GM18861 (cell line): ENCODE data around the gene MPV17L2.
A peak's percentile ranks its signal among the peaks of the same experiment; 100 is the strongest.

ENCODE experiments used
- ATAC-seq: cut with Tn5 transposase; IDR thresholded peaks from one replicate; pipeline ENCODE4 v1.9.1; 2021; ENCODE audit not compliant: unreplicated experiment

Gene MPV17L2

GRCh38 chr19:18160493-18160970 is 32.5 kb upstream of the MPV17L2 start:
- no peak for ATAC-seq

- ATAC-seq: peak; percentile 70
Measured at GRCh38 chr19:18160971-18161635, 31.9 kb upstream of the MPV17L2 start.

- no peak for ATAC-seq
Measured at GRCh38 chr19:18161636-18162002, 31.4 kb upstream of the MPV17L2 start.

DNA sequence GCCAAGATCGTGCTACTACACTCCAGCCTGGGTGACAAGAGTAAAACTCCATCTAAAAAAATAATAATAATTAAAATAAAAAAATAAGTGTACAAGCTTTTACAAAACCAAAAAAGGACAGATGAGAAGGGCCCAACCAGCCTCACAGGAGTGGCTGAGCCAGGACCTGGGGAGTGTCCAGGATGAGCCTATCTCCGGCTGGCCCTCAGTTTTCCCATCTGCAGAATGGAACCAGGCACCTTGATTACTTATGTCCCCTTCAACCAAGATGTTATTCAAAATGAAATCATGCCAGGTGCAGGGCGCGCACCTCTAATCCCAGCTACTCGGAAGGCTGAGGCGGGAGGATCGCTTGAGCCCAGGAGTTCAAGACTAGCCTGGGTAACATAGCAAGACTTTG is 28.9 kb upstream of the MPV17L2 start:
- no peak for ATAC-seq

- ATAC-seq: no peak
Measured at GRCh38 chr19:18165794-18166544, 27.0 kb upstream of the MPV17L2 start.

DNA sequence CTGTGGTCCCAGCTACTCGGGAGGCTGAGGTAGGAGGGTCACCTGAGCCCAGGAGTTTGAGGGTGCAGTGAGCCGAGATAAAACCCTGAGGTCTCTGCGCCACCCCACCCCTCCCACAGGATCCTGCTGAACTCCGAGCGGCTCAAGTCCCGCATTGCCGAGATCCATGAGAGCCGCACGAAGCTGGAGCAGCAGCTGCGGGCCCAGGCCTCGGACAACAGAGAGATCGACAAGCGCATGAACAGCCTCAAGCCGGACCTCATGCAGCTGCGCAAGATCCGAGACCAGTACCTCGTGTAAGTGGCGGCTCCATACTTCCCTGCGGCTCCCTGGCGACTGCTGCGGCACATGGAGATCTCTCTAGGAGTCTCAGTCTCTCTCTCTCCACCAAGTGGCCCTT is 26.0 kb upstream of the MPV17L2 start:
- ATAC-seq: no peak

- no peak for ATAC-seq
Measured at GRCh38 chr19:18167975-18168645, 24.9 kb upstream of the MPV17L2 start.

GRCh38 chr19:18168673-18169381 is 24.2 kb upstream of the MPV17L2 start:
- ATAC-seq: no peak

- ATAC-seq: peak; percentile 28
Measured at GRCh38 chr19:18170714-18171255, 22.2 kb upstream of the MPV17L2 start.

GRCh38 chr19:18171605-18172327 is 21.3 kb upstream of the MPV17L2 start:
- no peak for ATAC-seq

DNA sequence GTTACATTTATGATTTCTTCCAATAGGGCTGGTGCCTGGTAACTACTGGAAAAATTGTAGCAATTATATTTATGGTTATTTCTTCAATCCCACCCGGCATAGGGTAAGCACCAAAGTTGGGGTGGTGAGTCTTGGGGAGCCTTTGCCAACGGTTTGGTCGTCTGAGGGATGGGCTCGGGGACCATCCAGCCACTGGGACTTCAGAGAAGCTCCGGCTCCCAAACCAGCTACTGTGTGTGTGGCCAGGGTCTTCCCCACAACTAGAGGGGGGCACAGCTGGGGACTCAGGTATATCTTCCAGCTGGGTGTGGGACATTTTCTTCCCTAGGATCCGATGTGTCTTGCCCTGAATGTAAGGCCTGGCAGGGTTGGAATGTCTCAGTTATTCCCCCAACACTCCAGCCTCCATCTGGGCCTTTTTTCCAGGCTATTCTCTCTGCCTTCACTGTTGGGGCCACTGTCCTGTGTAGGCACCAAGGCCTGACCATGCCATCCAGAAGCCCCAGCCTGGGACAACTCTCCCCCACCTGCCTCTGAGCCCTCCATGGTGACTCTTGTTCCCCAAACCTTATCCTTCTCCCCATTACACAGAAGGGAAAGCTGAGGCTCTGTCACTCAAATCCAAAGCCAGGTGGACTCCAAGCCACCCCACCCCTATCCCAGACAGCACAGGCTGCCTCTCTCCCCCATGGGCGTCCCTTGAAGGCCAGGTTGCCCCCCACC is 20.5 kb upstream of the MPV17L2 start:
- no peak for ATAC-seq

DNA sequence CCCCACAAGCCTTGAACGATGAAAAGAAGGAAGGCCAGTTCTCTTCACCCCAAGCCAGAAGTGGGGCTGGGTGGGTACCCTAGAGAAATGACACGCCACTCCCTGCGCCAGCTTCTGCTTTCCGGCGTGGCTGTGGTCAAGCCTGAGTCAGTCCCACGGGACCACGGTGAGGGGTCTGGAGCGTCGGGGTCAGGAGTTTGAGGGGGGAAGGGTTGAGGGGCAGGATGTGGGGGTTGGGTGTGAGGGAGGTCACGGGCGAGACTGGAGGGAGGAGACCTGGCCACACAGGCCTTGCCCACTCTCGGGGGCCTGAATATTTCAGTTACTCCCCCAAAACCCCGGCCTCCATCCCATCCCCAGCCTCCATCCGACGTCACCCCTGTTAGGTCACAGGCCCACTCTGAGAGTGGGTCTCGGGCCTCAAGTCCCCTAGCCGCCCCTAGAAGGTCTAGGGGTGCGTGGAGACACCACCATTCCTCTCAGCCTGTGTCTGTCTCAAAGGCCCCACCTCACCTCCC is 19.9 kb upstream of the MPV17L2 start:
- peak; percentile 1 for ATAC-seq

DNA sequence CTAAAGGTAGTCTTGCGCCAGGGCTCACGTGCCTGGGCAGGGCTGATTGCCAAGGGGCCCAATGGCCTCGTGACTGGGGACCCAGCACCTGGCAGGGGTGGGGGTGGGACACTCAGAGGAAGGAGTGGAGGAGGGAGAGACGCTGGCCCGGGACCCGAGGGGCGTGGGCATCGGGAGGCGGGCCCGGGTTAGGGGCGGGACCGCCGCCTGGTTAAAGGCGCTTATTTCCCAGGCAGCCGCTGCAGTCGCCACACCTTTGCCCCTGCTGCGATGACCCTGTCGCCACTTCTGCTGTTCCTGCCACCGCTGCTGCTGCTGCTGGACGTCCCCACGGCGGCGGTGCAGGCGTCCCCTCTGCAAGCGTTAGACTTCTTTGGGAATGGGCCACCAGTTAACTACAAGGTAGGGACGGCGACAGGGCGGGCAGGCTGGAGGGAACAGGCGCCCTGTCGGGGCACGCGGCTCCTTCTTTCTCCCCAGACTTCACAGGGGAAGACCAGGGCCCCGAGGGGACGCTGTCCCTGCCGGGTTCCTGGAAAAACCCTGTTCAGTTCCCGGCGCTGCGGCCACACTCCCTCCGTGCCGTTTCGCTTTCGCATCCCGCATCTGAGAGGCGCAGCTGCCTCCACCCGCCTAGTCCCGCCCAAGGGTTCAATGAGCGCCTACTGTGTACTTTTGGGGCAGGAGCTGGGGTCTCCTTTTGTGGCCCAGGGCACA is 19.3 kb upstream of the MPV17L2 start, which contains the start of gene IFI30:
Gene IFI30 (plus strand): TSS at position 242 of the 717 bp plus-strand sequence. CDS start 29 bp downstream, at position 271.
- ATAC-seq: peak; percentile 38

DNA sequence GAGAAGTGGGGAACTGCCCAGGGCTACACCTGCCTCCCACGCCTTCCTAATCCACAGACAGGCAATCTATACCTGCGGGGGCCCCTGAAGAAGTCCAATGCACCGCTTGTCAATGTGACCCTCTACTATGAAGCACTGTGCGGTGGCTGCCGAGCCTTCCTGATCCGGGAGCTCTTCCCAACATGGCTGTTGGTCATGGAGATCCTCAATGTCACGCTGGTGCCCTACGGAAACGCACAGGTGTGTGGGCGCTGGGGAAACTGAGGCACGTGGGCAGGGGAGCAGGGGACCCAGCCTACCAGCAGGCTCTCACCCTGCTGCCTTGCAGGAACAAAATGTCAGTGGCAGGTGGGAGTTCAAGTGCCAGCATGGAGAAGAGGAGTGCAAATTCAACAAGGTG is 18.0 kb upstream of the MPV17L2 start:
- ATAC-seq: no peak

DNA sequence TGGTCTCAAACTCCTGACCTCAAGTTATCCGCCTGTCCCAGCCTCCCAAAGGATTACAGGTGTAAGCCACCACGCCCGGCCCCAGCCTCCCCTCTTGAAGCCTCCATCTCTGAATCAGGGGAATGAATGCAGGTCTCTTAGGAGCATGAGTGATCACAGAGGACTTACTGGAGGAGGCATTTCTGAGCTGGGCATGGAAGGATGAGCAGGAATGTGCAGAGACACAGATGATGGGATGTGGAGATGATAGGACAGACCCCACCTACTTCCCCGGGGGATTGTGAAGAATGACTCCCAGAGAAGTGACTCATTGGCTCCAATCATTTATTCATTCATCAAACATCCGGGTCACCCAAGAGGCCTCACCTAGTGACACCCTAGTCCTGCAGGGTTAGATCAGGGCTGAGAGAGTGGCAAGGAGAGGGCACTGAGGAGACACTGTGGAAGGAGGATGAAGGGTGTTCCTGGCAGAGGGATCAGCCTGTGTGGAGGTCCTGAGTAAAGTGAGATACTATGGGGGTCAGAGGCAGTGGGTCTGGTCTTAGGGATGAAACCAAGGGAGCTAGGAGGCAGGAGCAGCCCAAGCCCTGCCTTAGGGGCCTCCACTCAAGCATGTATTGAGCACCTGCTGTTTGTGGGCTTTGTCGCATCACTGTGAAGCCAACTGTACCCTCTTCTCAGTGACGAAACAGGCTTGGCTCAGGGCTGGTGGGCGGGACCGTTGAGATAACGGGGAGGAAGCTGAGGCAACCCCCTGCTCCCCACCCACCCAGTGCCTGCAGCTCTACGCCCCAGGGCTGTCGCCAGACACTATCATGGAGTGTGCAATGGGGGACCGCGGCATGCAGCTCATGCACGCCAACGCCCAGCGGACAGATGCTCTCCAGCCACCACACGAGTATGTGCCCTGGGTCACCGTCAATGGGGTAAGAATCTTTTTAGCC is 16.4 kb upstream of the MPV17L2 start:
- no peak for ATAC-seq

GRCh38 chr19:18179957-18180356 is 13.1 kb upstream of the MPV17L2 start:
- ATAC-seq: no peak

- ATAC-seq: no peak
Measured at GRCh38 chr19:18183529-18183928, 9.5 kb upstream of the MPV17L2 start.

GRCh38 chr19:18185538-18185937 is 7.5 kb upstream of the MPV17L2 start:
- no peak for ATAC-seq
